HEK293 (cell line): ENCODE measurements around the gene POLR2L.

ENCODE experiments used
- CTCF ChIA-PET: fragments of 350-600 bp; formaldehyde crosslinking; extraction: SDS; loops from one replicate; lab custom pipeline; 2021; ENCODE audit warnings: antibody characterized with exemption; lab: Yijun Ruan, JAX
- POLR2A ChIA-PET: fragments of 300-600 bp; formaldehyde crosslinking; extraction: SDS; loops from one replicate; lab custom pipeline; 2020; ENCODE audit warnings: antibody characterized with exemption, inconsistent platforms; lab: Yijun Ruan, JAX
- H3K27ac ChIP-seq: fragments of 200-500 bp; sonication (Bioruptor generic); 2 replicates; pipeline ENCODE4 v1.5.1; 2014; ENCODE audit warnings: low read depth, low read length, control low read depth, inconsistent platforms; ENCODE audit errors: extremely low read depth
- H3K36me3 ChIP-seq, 2 experiments: fragments of 200-500 bp in 1 of 2; sonication (Bioruptor generic) in 1 of 2; 1 replicate in 1 of 2; 2 replicates in 1 of 2; pipeline ENCODE4 v1.5.1; 2014 to 2017; ENCODE audit warnings: inconsistent platforms in 2 of 2, low read length in 2 of 2; ENCODE audit not compliant: control insufficient read depth in 2 of 2, insufficient read depth in 1 of 2
- H3K4me1 ChIP-seq: fragments of 200-500 bp; sonication (Bioruptor generic); 2 replicates; pipeline ENCODE4 v1.5.1; 2014; ENCODE audit warnings: mild to moderate bottlenecking, low read length, inconsistent platforms; ENCODE audit not compliant: control insufficient read depth, insufficient read depth
- H3K4me3 ChIP-seq: 2 replicates; pipeline ENCODE4 v1.5.1; 2011; ENCODE audit warnings: low read depth, mild to moderate bottlenecking, control low read depth, low read length, moderate library complexity
- H3K9me3 ChIP-seq: fragments of 200-500 bp; sonication (Bioruptor generic); 2 replicates; pipeline ENCODE4 v1.5.1; 2014; ENCODE audit warnings: low read depth, low read length, inconsistent platforms; ENCODE audit not compliant: control insufficient read depth, insufficient read depth
- GLIS1 ChIP-seq: fragments of 450-650 bp; formaldehyde crosslinking; IDR thresholded peaks from 2 replicates; pipeline ENCODE4 v1.5.1; 2016; ENCODE audit warnings: missing biosample characterization, missing genetic modification characterization
- KLF1 ChIP-seq: fragments of 450-650 bp; formaldehyde crosslinking; IDR thresholded peaks from 2 replicates; pipeline ENCODE4 v1.5.1; 2016; ENCODE audit warnings: missing biosample characterization, missing genetic modification characterization
- KLF8 ChIP-seq: fragments of 450-650 bp; formaldehyde crosslinking; IDR thresholded peaks from 2 replicates; pipeline ENCODE4 v1.5.1; 2016; ENCODE audit warnings: missing biosample characterization, missing genetic modification characterization
- MEIS1 ChIP-seq: sonication (generic); formaldehyde crosslinking; IDR thresholded peaks from 2 replicates; pipeline ENCODE4 v1.8.1; 2022; ENCODE audit warnings: missing genetic modification reagents, mild to moderate bottlenecking, borderline replicate concordance
- PRDM1 ChIP-seq: fragments of 450-650 bp; formaldehyde crosslinking; IDR thresholded peaks from 2 replicates; pipeline ENCODE4; 2016; ENCODE audit warnings: missing biosample characterization, missing genetic modification characterization
- SCRT2 ChIP-seq: fragments of 450-650 bp; formaldehyde crosslinking; IDR thresholded peaks from 2 replicates; pipeline ENCODE4 v1.5.1; 2016; ENCODE audit warnings: missing biosample characterization, missing genetic modification characterization
- WT1 ChIP-seq: fragments of 450-650 bp; formaldehyde crosslinking; IDR thresholded peaks from 2 replicates; pipeline ENCODE4 v1.5.1; 2016; ENCODE audit warnings: missing biosample characterization, missing genetic modification characterization
- ZBTB17 ChIP-seq: fragments of 450-650 bp; formaldehyde crosslinking; IDR thresholded peaks from 2 replicates; pipeline ENCODE4 v1.5.1; 2016; ENCODE audit warnings: missing biosample characterization, missing genetic modification characterization
- ZBTB48 ChIP-seq: fragments of 450-650 bp; formaldehyde crosslinking; IDR thresholded peaks from 2 replicates; pipeline ENCODE4 v1.5.1; 2016; ENCODE audit warnings: missing biosample characterization, missing genetic modification characterization
- ZFP41 ChIP-seq: fragments of 450-650 bp; formaldehyde crosslinking; IDR thresholded peaks from 2 replicates; pipeline ENCODE4 v1.5.1; 2016; ENCODE audit warnings: missing biosample characterization, missing genetic modification characterization, borderline replicate concordance
- ZNF16 ChIP-seq: fragments of 450-650 bp; formaldehyde crosslinking; IDR thresholded peaks from 2 replicates; pipeline ENCODE4 v1.5.1; 2016; ENCODE audit warnings: low read depth, missing biosample characterization, missing genetic modification characterization
- ZNF202 ChIP-seq: fragments of 450-650 bp; formaldehyde crosslinking; IDR thresholded peaks from 2 replicates; pipeline ENCODE4 v1.5.1; 2016; ENCODE audit warnings: missing biosample characterization, missing genetic modification characterization, borderline replicate concordance
- ZNF23 ChIP-seq: fragments of 450-650 bp; formaldehyde crosslinking; IDR thresholded peaks from 2 replicates; pipeline ENCODE4 v1.5.1; 2016; ENCODE audit warnings: missing biosample characterization, missing genetic modification characterization, borderline replicate concordance
- ZNF274 ChIP-seq, 2 experiments: fragments of 200-500 bp in 1 of 2; fragments of 450-650 bp in 1 of 2; sonication (Bioruptor generic) in 1 of 2; formaldehyde crosslinking in 1 of 2; IDR thresholded peaks; 2 replicates each; pipeline versions ENCODE4 v1.5.1 to v1.6.1; 2014 to 2016; ENCODE audit warnings: borderline replicate concordance in 1 of 2, inconsistent platforms in 1 of 2, low read length in 1 of 2, missing biosample characterization in 1 of 2, missing genetic modification characterization in 1 of 2
- ZNF324 ChIP-seq: fragments of 450-650 bp; formaldehyde crosslinking; IDR thresholded peaks from 2 replicates; pipeline ENCODE4 v1.5.1; 2016; ENCODE audit warnings: missing biosample characterization, missing genetic modification characterization
- ZNF366 ChIP-seq: fragments of 450-650 bp; formaldehyde crosslinking; conservative IDR thresholded peaks from 2 replicates; pipeline ENCODE4 v1.5.1; 2016; ENCODE audit warnings: missing biosample characterization, missing genetic modification characterization
- ZNF473 ChIP-seq: fragments of 450-650 bp; formaldehyde crosslinking; IDR thresholded peaks from 2 replicates; pipeline ENCODE4 v1.5.1; 2017; ENCODE audit warnings: missing biosample characterization, missing genetic modification characterization
- ZNF529 ChIP-seq: fragments of 450-650 bp; formaldehyde crosslinking; IDR thresholded peaks from 2 replicates; pipeline ENCODE4 v1.5.1; 2017; ENCODE audit warnings: missing genetic modification characterization, missing biosample characterization; ENCODE audit not compliant: insufficient replicate concordance
- ZNF555 ChIP-seq: fragments of 450-650 bp; formaldehyde crosslinking; conservative IDR thresholded peaks from 2 replicates; pipeline ENCODE4 v1.5.1; 2017; ENCODE audit warnings: missing biosample characterization, mild to moderate bottlenecking, missing genetic modification characterization, inconsistent platforms
- ZNF621 ChIP-seq: fragments of 450-650 bp; formaldehyde crosslinking; IDR thresholded peaks from 2 replicates; pipeline ENCODE4 v1.5.1; 2017; ENCODE audit warnings: missing biosample characterization, missing genetic modification characterization
- ZNF677 ChIP-seq: fragments of 450-650 bp; IDR thresholded peaks from 2 replicates; pipeline ENCODE4 v1.5.0; 2018; ENCODE audit warnings: missing biosample characterization, mild to moderate bottlenecking, missing genetic modification characterization, moderate library complexity
- ZSCAN18 ChIP-seq: fragments of 450-650 bp; formaldehyde crosslinking; IDR thresholded peaks from 2 replicates; pipeline ENCODE4 v1.5.1; 2016; ENCODE audit warnings: missing biosample characterization, missing genetic modification characterization
- TF ChIP-seq, protein P1 (sequence below): fragments of 450-650 bp; formaldehyde crosslinking; IDR thresholded peaks from 2 replicates; pipeline ENCODE4; 2016; ENCODE audit warnings: missing biosample characterization, missing genetic modification characterization
- TF ChIP-seq, protein P2 (sequence below): fragments of 450-650 bp; formaldehyde crosslinking; IDR thresholded peaks from 2 replicates; pipeline ENCODE4 v1.5.1; 2016; ENCODE audit warnings: missing biosample characterization, missing genetic modification characterization

POLR2L gene

GRCh38 chr11:825366-826226 is 16.7 kb downstream of the POLR2L start:
- H3K4me3 ChIP-seq: no peak overlapping the region
- H3K4me1 ChIP-seq: no peaks in the 10 kb centered on the region
- H3K36me3 ChIP-seq: peaks cover 0 to 49% of the 10 kb centered on the region in 2 experiments; a peak in 2 of 3 replicates
- H3K27ac ChIP-seq: no peak overlapping the region
- no peak for TF ChIP-seq ZNF23
- TF ChIP-seq ZNF677 (tag by site-specific recombination): no peak
- no peak for TF ChIP-seq ZFP41 (tag by site-specific recombination)
- no peak for TF ChIP-seq PRDM1
- TF ChIP-seq ZNF529 (tag by site-specific recombination): no peak
- TF ChIP-seq ZNF621 (tag by site-specific recombination): no peak
- TF ChIP-seq ZNF555 (tag by site-specific recombination): no peak
- TF ChIP-seq ZBTB48 (tag by site-specific recombination): no peak
- TF ChIP-seq KLF1 (tag by site-specific recombination): peak; percentile 76
- TF ChIP-seq, protein P1, sequence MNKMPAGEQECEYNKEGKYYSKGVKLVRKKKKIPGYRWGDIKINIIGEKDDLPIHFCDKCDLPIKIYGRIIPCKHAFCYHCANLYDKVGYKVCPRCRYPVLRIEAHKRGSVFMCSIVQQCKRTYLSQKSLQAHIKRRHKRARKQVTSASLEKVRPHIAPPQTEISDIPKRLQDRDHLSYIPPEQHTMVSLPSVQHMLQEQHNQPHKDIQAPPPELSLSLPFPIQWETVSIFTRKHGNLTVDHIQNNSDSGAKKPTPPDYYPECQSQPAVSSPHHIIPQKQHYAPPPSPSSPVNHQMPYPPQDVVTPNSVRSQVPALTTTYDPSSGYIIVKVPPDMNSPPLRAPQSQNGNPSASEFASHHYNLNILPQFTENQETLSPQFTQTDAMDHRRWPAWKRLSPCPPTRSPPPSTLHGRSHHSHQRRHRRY (tag by site-specific recombination): no peak
- TF ChIP-seq, protein P2, sequence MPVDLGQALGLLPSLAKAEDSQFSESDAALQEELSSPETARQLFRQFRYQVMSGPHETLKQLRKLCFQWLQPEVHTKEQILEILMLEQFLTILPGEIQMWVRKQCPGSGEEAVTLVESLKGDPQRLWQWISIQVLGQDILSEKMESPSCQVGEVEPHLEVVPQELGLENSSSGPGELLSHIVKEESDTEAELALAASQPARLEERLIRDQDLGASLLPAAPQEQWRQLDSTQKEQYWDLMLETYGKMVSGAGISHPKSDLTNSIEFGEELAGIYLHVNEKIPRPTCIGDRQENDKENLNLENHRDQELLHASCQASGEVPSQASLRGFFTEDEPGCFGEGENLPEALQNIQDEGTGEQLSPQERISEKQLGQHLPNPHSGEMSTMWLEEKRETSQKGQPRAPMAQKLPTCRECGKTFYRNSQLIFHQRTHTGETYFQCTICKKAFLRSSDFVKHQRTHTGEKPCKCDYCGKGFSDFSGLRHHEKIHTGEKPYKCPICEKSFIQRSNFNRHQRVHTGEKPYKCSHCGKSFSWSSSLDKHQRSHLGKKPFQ (tag by site-specific recombination): no peak
- no peak for TF ChIP-seq MEIS1
- TF ChIP-seq ZBTB17 (tag by site-specific recombination): no peak
- TF ChIP-seq ZNF202 (tag by site-specific recombination): no peak
- TF ChIP-seq ZNF366 (tag by site-specific recombination): no peak
- TF ChIP-seq GLIS1 (tag by site-specific recombination): peak; percentile 56
- no peaks in the 10 kb centered on the region for H3K9me3 ChIP-seq
- POLR2A ChIA-PET: interaction anchor here (0.6 to 1.0 kb wide), 4 partner anchors 8 to 18 kb away, joined by 3 to 6 read pairs (median 4); partner anchors contain the start of gene TSPAN4
- CTCF ChIA-PET: no interaction called here

DNA sequence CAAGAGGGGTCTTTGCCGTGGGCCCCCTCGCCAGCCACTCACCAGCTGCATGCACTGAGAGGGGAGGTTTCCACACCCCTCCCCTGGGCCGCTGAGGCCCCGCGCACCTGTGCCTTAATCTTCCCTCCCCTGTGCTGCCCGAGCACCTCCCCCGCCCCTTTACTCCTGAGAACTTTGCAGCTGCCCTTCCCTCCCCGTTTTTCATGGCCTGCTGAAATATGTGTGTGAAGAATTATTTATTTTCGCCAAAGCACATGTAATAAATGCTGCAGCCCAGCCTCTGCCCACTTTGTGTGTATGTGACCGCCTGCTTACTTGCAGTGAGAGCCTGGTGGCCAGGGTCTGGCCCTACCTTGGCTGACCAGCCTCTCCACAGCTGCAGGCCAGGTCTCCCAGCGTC is 17.4 kb downstream of the POLR2L start:
- no peak overlapping the region for H3K27ac ChIP-seq
- no peaks in the 10 kb centered on the region for H3K9me3 ChIP-seq
- CTCF ChIA-PET: no interaction called here
- H3K4me3 ChIP-seq: no peak overlapping the region
- POLR2A ChIA-PET: interaction anchor here (0.7 kb wide), 1 partner anchor 9 kb away, joined by 4 read pairs; no protein-coding TSS in a partner anchor
- TF ChIP-seq ZNF274 (IDR thresholded peaks at IDR 0.05; ENCODE audit: low read length) (no peak), ZNF274 (tag by site-specific recombination; IDR thresholded peaks at IDR 0.05; ENCODE audit: borderline replicate concordance) (no peak), WT1 (tag by site-specific recombination) (peak; percentile 12; the same call in 1 of the 2 replicates), ZSCAN18 (tag by site-specific recombination) (no peak), ZNF324 (tag by site-specific recombination) (no peak), ZNF473 (no peak), SCRT2 (no peak), ZNF16 (tag by site-specific recombination) (no peak), KLF8 (no peak)
- H3K36me3 ChIP-seq: peaks cover 0 to 49% of the 10 kb centered on the region in 2 experiments; a peak in 2 of 3 replicates
- H3K4me1 ChIP-seq: 0 out of 2 replicates have a peak, but pooled peaks cover 3% of the 10 kb centered on the region
